ENCODE measurements around the gene ALPG. TPM values are rescaled to one million over a fixed set of nuclear protein-coding genes. Genes with fewer than 3 reads are reported as not detected.

The ALPG gene
- total RNA-seq, 1 experiment from 2014 or later = 2.5 TPM

GRCh38 chr2:232447091-232447620, 40.5 kb downstream of the ALPG start:
- no peaks in the 10 kb centered on the region for H3K36me3 ChIP-seq (ENCODE audit: control insufficient read depth, insufficient read depth, low read length)
- H3K4me1 ChIP-seq = 0 out of 2 replicates have a peak, but pooled peaks cover 4% of the 10 kb centered on the region
- Mint-ChIP-seq H3K27ac (ENCODE audit: unreplicated experiment) (no peak overlapping the region), H3K9me3 (ENCODE audit: unreplicated experiment) (no peaks in the 10 kb centered on the region), H3K27me3 (ENCODE audit: insufficient read depth, unreplicated experiment) (no peaks in the 10 kb centered on the region), H3K36me3 (ENCODE audit: insufficient read depth, unreplicated experiment) (no peaks in the 10 kb centered on the region), H3K4me3 (ENCODE audit: unreplicated experiment) (no peak overlapping the region), H3K4me1 (ENCODE audit: low read depth, unreplicated experiment) (no peaks in the 10 kb centered on the region)
- CTCF ChIA-PET = interaction anchor here (0.7 kb wide), 1 partner anchor 21 kb away, joined by 4 read pairs; no protein-coding TSS in a partner anchor
- H3K4me3 ChIP-seq (ENCODE audit: low read depth, low read length) = no peak overlapping the region
- no peaks in the 10 kb centered on the region for H3K9me3 ChIP-seq
- no TSS peak for BruUV-seq (replicated peaks)
- H3K27me3 ChIP-seq (replicated peaks; ENCODE audit: control insufficient read depth, insufficient read depth, low read length) = no peaks in the 10 kb centered on the region
- no peak for TF ChIP-seq CTCF (IDR thresholded peaks at IDR 0.05; ENCODE audit: insufficient read depth in 1 of 2, low read depth in 1 of 2, low read length in 1 of 2, severe bottlenecking in 1 of 2, unreplicated experiment in 1 of 2)
- intact Hi-C loops (cut with micrococcal nuclease; ENCODE audit: unreplicated experiment) = no loop called here
- DNase-seq = no peak
- POLR2A ChIA-PET = no interaction called here

GRCh38 chr2:232447638-232448303, 41.1 kb downstream of the ALPG start:
- CTCF ChIA-PET = interaction anchor here (0.7 kb wide), 1 partner anchor 22 kb away, joined by 4 read pairs; no protein-coding TSS in a partner anchor
- no peak for DNase-seq
- POLR2A ChIA-PET = no interaction called here
- no peak overlapping the region for H3K4me3 ChIP-seq (ENCODE audit: low read depth, low read length)
- Mint-ChIP-seq H3K9me3 (ENCODE audit: unreplicated experiment) (no peaks in the 10 kb centered on the region), H3K36me3 (ENCODE audit: insufficient read depth, unreplicated experiment) (no peaks in the 10 kb centered on the region), H3K27me3 (ENCODE audit: insufficient read depth, unreplicated experiment) (no peaks in the 10 kb centered on the region), H3K4me1 (ENCODE audit: low read depth, unreplicated experiment) (no peaks in the 10 kb centered on the region), H3K27ac (ENCODE audit: unreplicated experiment) (no peak overlapping the region), H3K4me3 (ENCODE audit: unreplicated experiment) (no peak overlapping the region)
- no peak for TF ChIP-seq CTCF (IDR thresholded peaks at IDR 0.05; ENCODE audit: insufficient read depth in 1 of 2, low read depth in 1 of 2, low read length in 1 of 2, severe bottlenecking in 1 of 2, unreplicated experiment in 1 of 2)
- no peaks in the 10 kb centered on the region for H3K27me3 ChIP-seq (replicated peaks; ENCODE audit: control insufficient read depth, insufficient read depth, low read length)
- no TSS peak for BruUV-seq (replicated peaks)
- H3K4me1 ChIP-seq = 0 out of 2 replicates have a peak, but pooled peaks cover 4% of the 10 kb centered on the region
- no peaks in the 10 kb centered on the region for H3K36me3 ChIP-seq (ENCODE audit: control insufficient read depth, insufficient read depth, low read length)
- intact Hi-C loops (cut with micrococcal nuclease; ENCODE audit: unreplicated experiment) = no loop called here
- H3K9me3 ChIP-seq = no peaks in the 10 kb centered on the region

DNA sequence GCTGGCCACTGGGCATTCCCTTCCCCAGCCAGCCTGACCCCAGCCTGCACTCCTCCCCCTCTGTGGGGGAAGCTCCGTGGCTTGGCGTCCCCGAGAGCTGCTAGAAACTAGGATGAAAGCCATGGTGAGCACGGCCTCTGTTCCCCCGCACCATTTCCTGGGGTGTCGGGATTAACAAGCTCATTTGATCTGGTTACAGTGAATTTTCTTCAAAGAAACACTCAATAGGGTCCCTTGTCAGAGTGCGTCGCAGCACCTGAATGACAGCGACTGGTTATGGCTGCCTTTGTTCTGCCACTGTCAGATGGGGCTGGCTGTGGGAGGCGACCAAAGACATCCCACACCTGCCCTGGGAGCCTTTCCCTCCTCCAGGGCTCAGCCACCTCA, 41.7 kb downstream of the ALPG start:
- H3K4me3 ChIP-seq (ENCODE audit: low read depth, low read length) = no peak overlapping the region
- no peaks in the 10 kb centered on the region for H3K4me1 Mint-ChIP-seq (ENCODE audit: low read depth, unreplicated experiment)
- H3K36me3 ChIP-seq (ENCODE audit: control insufficient read depth, insufficient read depth, low read length) = no peaks in the 10 kb centered on the region
- ChIA-PET POLR2A (no interaction called here), CTCF (no interaction called here)
- H3K9me3 Mint-ChIP-seq (ENCODE audit: unreplicated experiment) = no peaks in the 10 kb centered on the region
- H3K27me3 ChIP-seq (replicated peaks; ENCODE audit: control insufficient read depth, insufficient read depth, low read length) = no peaks in the 10 kb centered on the region
- H3K27ac Mint-ChIP-seq (ENCODE audit: unreplicated experiment) = no peak overlapping the region
- intact Hi-C loops (cut with micrococcal nuclease; ENCODE audit: unreplicated experiment) = no loop called here
- no peaks in the 10 kb centered on the region for H3K9me3 ChIP-seq
- no TSS peak for BruUV-seq (replicated peaks)
- no peak for DNase-seq
- H3K36me3 Mint-ChIP-seq (ENCODE audit: insufficient read depth, unreplicated experiment) = no peaks in the 10 kb centered on the region
- TF ChIP-seq CTCF (IDR thresholded peaks at IDR 0.05; ENCODE audit: insufficient read depth in 1 of 2, low read depth in 1 of 2, low read length in 1 of 2, severe bottlenecking in 1 of 2, unreplicated experiment in 1 of 2) = no peak
- no peak overlapping the region for H3K4me3 Mint-ChIP-seq (ENCODE audit: unreplicated experiment)
- H3K27me3 Mint-ChIP-seq (ENCODE audit: insufficient read depth, unreplicated experiment) = no peaks in the 10 kb centered on the region
- 0 out of 2 replicates have a peak, but pooled peaks cover 4% of the 10 kb centered on the region for H3K4me1 ChIP-seq

Data from Caco-2 (cell line).